Mammary epithelial cell (primary cell): ENCODE measurements around the gene ANKRD17.

Experiments
- CTCF ChIP-seq, 2 donors: IDR thresholded peaks in 1 of 2; conservative IDR thresholded peaks in 1 of 2; 2 replicates each; pipeline ENCODE4 v1.5.1; 2011 to 2012; ENCODE audit warnings: inconsistent platforms in 2 of 2, low read length in 2 of 2, mild to moderate bottlenecking in 2 of 2, control low read depth in 1 of 2, low read depth in 1 of 2; ENCODE audit not compliant: insufficient read depth in 1 of 2; ENCODE audit errors: extremely low read depth in 1 of 2
- EZH2 ChIP-seq: IDR thresholded peaks from 2 replicates; pipeline ENCODE4 v1.6.1; 2012; ENCODE audit warnings: low read length, inconsistent platforms, borderline replicate concordance

- TF ChIP-seq CTCF (conservative IDR thresholded peaks at IDR 0.05 in 1 of 2, IDR thresholded peaks at IDR 0.05 in 1 of 2; ENCODE audit: extremely low read depth in 1 of 2, insufficient read depth in 1 of 2, low read depth in 1 of 2, low read length in 2 of 2): no peak
- TF ChIP-seq EZH2: no peak
These were observed 119.4 kb downstream of the ANKRD17 start for GRCh38 chr4:73139245-73139644.
